Small intestine (tissue), 7 donors: ENCODE results near the gene SKI. TPM values are rescaled to one million over a fixed set of nuclear protein-coding genes. Genes with fewer than 3 reads are reported as not detected.

Experiments used
- DNase-seq, 2 donors: peaks; one replicate each; pipeline versions ENCODE4 v3.0.0 to v3.0.0-alpha.2; 2013
- FAIRE-seq: peaks from 2 replicates; lab custom pipeline; 2012; peaks lifted over from hg19 to GRCh38; lab: Jason Lieb, UNC
- H3K27ac ChIP-seq, 3 donors: one replicate each; pipeline ENCODE4 v1.5.1; 2013; ENCODE audit warnings: low read length in 2 of 3, mild to moderate bottlenecking in 2 of 3, control low read depth in 1 of 3, inconsistent platforms in 1 of 3, low read depth in 1 of 3, moderate library complexity in 1 of 3
- H3K27me3 ChIP-seq, 3 donors: one replicate each; pipeline ENCODE4 v1.6.1; 2013; ENCODE audit warnings: low read length in 3 of 3, inconsistent platforms in 1 of 3; ENCODE audit not compliant: control insufficient read depth in 3 of 3, insufficient read depth in 3 of 3
- H3K36me3 ChIP-seq, 3 donors: one replicate each; pipeline ENCODE4 v1.6.1; 2013; ENCODE audit warnings: low read length in 3 of 3, inconsistent platforms in 1 of 3, low read depth in 1 of 3, mild to moderate bottlenecking in 1 of 3, moderate library complexity in 1 of 3; ENCODE audit not compliant: control insufficient read depth in 3 of 3, insufficient read depth in 2 of 3
- H3K4me1 ChIP-seq, 3 donors: one replicate each; pipeline ENCODE4 v1.6.1; 2013; ENCODE audit warnings: low read length in 2 of 3, inconsistent platforms in 1 of 3, low read depth in 1 of 3, mild to moderate bottlenecking in 1 of 3, moderate library complexity in 1 of 3; ENCODE audit not compliant: control insufficient read depth in 3 of 3, insufficient read depth in 2 of 3
- H3K4me3 ChIP-seq, 3 donors: one replicate each; pipeline ENCODE4 v1.5.1; 2013; ENCODE audit warnings: low read length in 3 of 3, control low read depth in 1 of 3, inconsistent platforms in 1 of 3, low read depth in 1 of 3, mild to moderate bottlenecking in 1 of 3, moderate library complexity in 1 of 3
- H3K9me3 ChIP-seq, 2 donors: one replicate each; pipeline ENCODE4 v1.6.1; 2013; ENCODE audit warnings: low read depth in 1 of 2, low read length in 1 of 2; ENCODE audit not compliant: control insufficient read depth in 2 of 2, insufficient read depth in 1 of 2
- WGBS, 3 donors: extraction: QIAGEN DNeasy Blood & Tissue Kit; methylation state at CpG; one replicate each; pipeline ENCODE4 v1.1.7; 2013; 5-methylcytosine and 5-hydroxymethylcytosine counted together
- polyA plus RNA-seq, 4 donors: library from polyadenylated mRNA; stranded (reverse) in 3 of 4; unstranded in 1 of 4; fragments of 200-250 nt in 3 of 4; fragments of 120-200 nt in 1 of 4; gene quantifications; one replicate each; pipeline versions ENCODE4 v1.2.1 to v1.2.3, GENCODE V29; 2013
- donor health status: healthy with polysubstance abuse.
- donor health status: control.
- donor health status: control.
- donor health status: Bipolar disorder and iron deficiency.
- donor health status: healthy.

SKI gene
- polyA plus RNA-seq, 4 donors, result 4.2 to 45.1 (median 11.6) TPM

- Histone ChIP-seq H3K9me3 (no peaks in the 10 kb centered on the region), H3K27me3 (no peaks in the 10 kb centered on the region), H3K27ac (no peak overlapping the region), H3K4me1 (peaks cover 7 to 70% (median 10%) of the 10 kb centered on the region in 3 donors), H3K36me3 (no peaks in the 10 kb centered on the region), H3K4me3 (no peak overlapping the region)
- WGBS, 3 donors, result 78 to 86% (median 82%) methylated on average over 17 to 19 of the region's 19 CpGs
- FAIRE-seq (no peak), DNase-seq (no peak)
Measured at GRCh38 chr1:2210084-2210653, 17.9 kb upstream of the SKI start.

GRCh38 chr1:2210786-2211185 is 17.3 kb upstream of the SKI start:
- no peaks in the 10 kb centered on the region for H3K36me3 ChIP-seq
- H3K4me1 ChIP-seq, result peaks cover 4 to 67% (median 10%) of the 10 kb centered on the region in 3 donors
- no peak overlapping the region for H3K27ac ChIP-seq
- no peaks in the 10 kb centered on the region for H3K27me3 ChIP-seq
- DNase-seq, result no peak
- H3K4me3 ChIP-seq, result no peak overlapping the region
- H3K9me3 ChIP-seq, result no peaks in the 10 kb centered on the region
- 93 to 95% (median 94%) methylated on average over 10 to 13 of the region's 13 CpGs for WGBS, 3 donors
- no peak for FAIRE-seq

- Histone ChIP-seq H3K9me3 (no peaks in the 10 kb centered on the region), H3K27ac (peak overlapping the region in 2 of 3 donors; percentile 89 to 96), H3K4me3 (peak overlapping the region in 1 of 3 donors; percentile 16), H3K36me3 (no peaks in the 10 kb centered on the region), H3K27me3 (no peaks in the 10 kb centered on the region), H3K4me1 (peaks cover 3 to 57% (median 9%) of the 10 kb centered on the region in 3 donors)
- WGBS, 3 donors, result 44 to 47% (median 44%) methylated on average over 10 of the region's 10 CpGs
- FAIRE-seq, result no peak
- DNase-seq, result no peak
Measured at GRCh38 chr1:2212274-2212531, 15.9 kb upstream of the SKI start.

GRCh38 chr1:2212532-2213491 is 15.3 kb upstream of the SKI start:
- H3K4me3 ChIP-seq, result peak overlapping the region in 2 of 3 donors; percentile 4 to 14
- FAIRE-seq, result no peak
- peak overlapping the region; percentile 66 to 96 (median 89) for H3K27ac ChIP-seq
- H3K9me3 ChIP-seq, result no peaks in the 10 kb centered on the region
- WGBS, 3 donors, result 11 to 17% (median 12%) methylated on average over 48 to 49 of the region's 49 CpGs
- peaks cover 3 to 51% (median 7%) of the 10 kb centered on the region in 3 donors for H3K4me1 ChIP-seq
- no peaks in the 10 kb centered on the region for H3K36me3 ChIP-seq
- H3K27me3 ChIP-seq, result no peaks in the 10 kb centered on the region
- DNase-seq, result peak; percentile 81 to 94

GRCh38 chr1:2213576-2214505 is 14.3 kb upstream of the SKI start:
- FAIRE-seq, result no peak
- no peaks in the 10 kb centered on the region for H3K36me3 ChIP-seq
- peak in 1 of 2 donors; percentile 51 for DNase-seq
- peaks cover 3 to 41% (median 5%) of the 10 kb centered on the region in 3 donors for H3K4me1 ChIP-seq
- H3K9me3 ChIP-seq, result no peaks in the 10 kb centered on the region
- peak overlapping the region; percentile 66 to 96 (median 89) for H3K27ac ChIP-seq
- WGBS, 3 donors, result 61 to 89% (median 70%) methylated on average over 18 to 32 of the region's 32 CpGs
- no peaks in the 10 kb centered on the region for H3K27me3 ChIP-seq
- no peak overlapping the region for H3K4me3 ChIP-seq

GRCh38 chr1:2214541-2215241 is 13.4 kb upstream of the SKI start:
- Histone ChIP-seq H3K36me3 (no peaks in the 10 kb centered on the region), H3K9me3 (peaks cover 0 to 4% of the 10 kb centered on the region in 2 donors), H3K27ac (peak overlapping the region in 2 of 3 donors; percentile 89 to 96), H3K27me3 (no peaks in the 10 kb centered on the region), H3K4me1 (peaks cover 3 to 32% (median 5%) of the 10 kb centered on the region in 3 donors), H3K4me3 (no peak overlapping the region)
- no peak for FAIRE-seq
- WGBS, 3 donors, result 55 to 71% (median 68%) methylated on average over 15 to 21 of the region's 21 CpGs
- DNase-seq, result peak in 1 of 2 donors; percentile 37

- FAIRE-seq (no peak), DNase-seq (no peak)
- 85 to 89% (median 88%) methylated on average over 13 to 14 of the region's 14 CpGs for WGBS, 3 donors
- no peak overlapping the region for H3K4me3 ChIP-seq
- peaks cover 3 to 31% (median 5%) of the 10 kb centered on the region in 3 donors for H3K4me1 ChIP-seq
- H3K9me3 ChIP-seq, result peaks cover 0 to 4% of the 10 kb centered on the region in 2 donors
- peak overlapping the region in 1 of 3 donors; percentile 89 for H3K27ac ChIP-seq
- no peaks in the 10 kb centered on the region for H3K27me3 ChIP-seq
- H3K36me3 ChIP-seq, result no peaks in the 10 kb centered on the region
Measured at GRCh38 chr1:2215329-2215728, 12.8 kb upstream of the SKI start.
